Liver (tissue), 9 donors: ENCODE measurements around the gene MAT2B. TPM values are rescaled to one million over a fixed set of nuclear protein-coding genes. Genes with fewer than 3 reads are reported as not detected.
A peak's percentile ranks its signal among the peaks of the same experiment; 100 is the strongest.

ENCODE experiments used
- DNase-seq: peaks from one replicate; pipeline ENCODE4 v3.0.0-alpha.2; 2017; ENCODE audit warnings: low spot score
- H3K27ac ChIP-seq, 2 donors: one replicate each; pipeline ENCODE4 v1.7.0; 2013; ENCODE audit warnings: inconsistent platforms in 2 of 2, low read length in 2 of 2, control low read depth in 1 of 2, low read depth in 1 of 2, mild to moderate bottlenecking in 1 of 2
- H3K27me3 ChIP-seq, 4 donors: one replicate each; pipeline versions ENCODE4 v1.6.1 to v1.7.0; 2013; ENCODE audit warnings: low read length in 3 of 4, inconsistent platforms in 1 of 4, mild to moderate bottlenecking in 1 of 4, moderate library complexity in 1 of 4; ENCODE audit not compliant: control insufficient read depth in 4 of 4, insufficient read depth in 4 of 4
- H3K36me3 ChIP-seq, 4 donors: one replicate each; pipeline versions ENCODE4 v1.6.1 to v1.7.0; 2013; ENCODE audit warnings: low read length in 3 of 4, mild to moderate bottlenecking in 3 of 4, low read depth in 1 of 4, moderate library complexity in 1 of 4; ENCODE audit not compliant: control insufficient read depth in 4 of 4, insufficient read depth in 3 of 4
- H3K4me1 ChIP-seq, 4 donors: one replicate each; pipeline versions ENCODE4 v1.6.1 to v1.7.0; 2013; ENCODE audit warnings: low read length in 3 of 4, mild to moderate bottlenecking in 3 of 4, moderate library complexity in 1 of 4; ENCODE audit not compliant: control insufficient read depth in 4 of 4, insufficient read depth in 4 of 4
- H3K4me3 ChIP-seq, 3 donors: one replicate each; pipeline versions ENCODE4 v1.6.1 to v1.7.0; 2013; ENCODE audit warnings: low read length in 3 of 3, control low read depth in 1 of 3, low read depth in 1 of 3, mild to moderate bottlenecking in 1 of 3
- H3K9ac ChIP-seq, 2 donors: one replicate each; pipeline ENCODE4 v1.7.0; 2013; ENCODE audit warnings: low read length in 2 of 2, mild to moderate bottlenecking in 2 of 2, moderate library complexity in 2 of 2, control low read depth in 1 of 2, low read depth in 1 of 2
- H3K9me3 ChIP-seq, 4 donors: one replicate each; pipeline versions ENCODE4 v1.6.1 to v1.7.0; 2013; ENCODE audit warnings: low read length in 3 of 4; ENCODE audit not compliant: control insufficient read depth in 4 of 4
- EGR1 ChIP-seq, 2 donors: IDR thresholded peaks; 2 replicates each; pipeline ENCODE4 v1.6.1; 2016 to 2018; ENCODE audit warnings: antibody characterized with exemption in 2 of 2, low read depth in 2 of 2
- FOXA1 ChIP-seq: IDR thresholded peaks from 2 replicates; pipeline ENCODE4 v1.6.1; 2016; ENCODE audit warnings: antibody characterized with exemption
- FOXA2 ChIP-seq: IDR thresholded peaks from 2 replicates; pipeline ENCODE4 v1.6.1; 2016; ENCODE audit warnings: antibody characterized with exemption
- GABPA ChIP-seq, 2 donors: IDR thresholded peaks in 1 of 2; conservative IDR thresholded peaks in 1 of 2; 2 replicates each; pipeline ENCODE4 v1.6.1; 2016; ENCODE audit warnings: antibody characterized with exemption in 2 of 2, mild to moderate bottlenecking in 1 of 2, moderate library complexity in 1 of 2
- HNF4A ChIP-seq, 2 donors: conservative IDR thresholded peaks; 2 replicates each; pipeline ENCODE4 v1.6.1; 2016; ENCODE audit warnings: antibody characterized with exemption in 2 of 2, mild to moderate bottlenecking in 2 of 2
- NR2F2 ChIP-seq: IDR thresholded peaks from 2 replicates; pipeline ENCODE4 v1.6.1; 2016; ENCODE audit warnings: antibody characterized with exemption
- RAD21 ChIP-seq, 2 donors: IDR thresholded peaks; 2 replicates each; pipeline ENCODE4 v1.6.1; 2016; ENCODE audit warnings: antibody characterized with exemption in 2 of 2, mild to moderate bottlenecking in 2 of 2
- SP1 ChIP-seq: IDR thresholded peaks from 2 replicates; pipeline ENCODE4 v1.6.1; 2018; ENCODE audit warnings: antibody characterized with exemption, mild to moderate bottlenecking
- TAF1 ChIP-seq: conservative IDR thresholded peaks from 2 replicates; pipeline ENCODE4 v1.6.1; 2016; ENCODE audit warnings: antibody characterized with exemption, mild to moderate bottlenecking
- YY1 ChIP-seq: IDR thresholded peaks from 2 replicates; pipeline ENCODE4 v1.6.1; 2016; ENCODE audit warnings: antibody characterized with exemption, mild to moderate bottlenecking
- WGBS: extraction: QIAGEN DNeasy Blood & Tissue Kit; methylation state at CpG from one replicate; pipeline ENCODE4 v1.1.7; 2013; 5-methylcytosine and 5-hydroxymethylcytosine counted together
- polyA plus RNA-seq, 2 donors: library from polyadenylated mRNA; stranded (reverse) in 1 of 2; unstranded in 1 of 2; fragments of 200-250 nt in 1 of 2; fragments of >200 nt in 1 of 2; fragmentation: Nextera tagmentation in 1 of 2; extraction: Ambion mirVana in 1 of 2; gene quantifications; one replicate each; pipeline versions ENCODE4 v1.2.1 to v1.2.3, GENCODE V29; 2013 to 2015
- total RNA-seq, 2 donors: library from RNA; depleted of rRNA; stranded (reverse); fragments of >200 nt; gene quantifications; one replicate each; pipeline ENCODE4 v1.2.3, GENCODE V29; 2014
- TF ChIP-seq, protein P1 (sequence below): IDR thresholded peaks from 2 replicates; pipeline ENCODE4 v1.6.1; 2016; ENCODE audit warnings: antibody characterized with exemption
- TF ChIP-seq, protein P2 (sequence below): fragments of 150-350 bp; IDR thresholded peaks from 2 replicates; pipeline ENCODE4 v1.5.1; 2017; ENCODE audit warnings: improper control_type of control experiment, low read depth, low read length; ENCODE audit not compliant: missing input control
- TF ChIP-seq, protein P3 (sequence below): IDR thresholded peaks from 2 replicates; pipeline ENCODE4 v1.6.1; 2016; ENCODE audit warnings: antibody characterized with exemption
- TF ChIP-seq, protein P4 (sequence below): IDR thresholded peaks from 2 replicates; pipeline ENCODE4 v1.6.1; 2016; ENCODE audit warnings: antibody characterized with exemption, mild to moderate bottlenecking
- donor health status: healthy.
- donor health status: healthy.
- donor health status: healthy.
- donor health status: healthy.
- donor health status: healthy.

Gene MAT2B
- total and polyA plus RNA-seq, 4 donors: 21.3 to 41.3 (median 25.0) TPM

DNA sequence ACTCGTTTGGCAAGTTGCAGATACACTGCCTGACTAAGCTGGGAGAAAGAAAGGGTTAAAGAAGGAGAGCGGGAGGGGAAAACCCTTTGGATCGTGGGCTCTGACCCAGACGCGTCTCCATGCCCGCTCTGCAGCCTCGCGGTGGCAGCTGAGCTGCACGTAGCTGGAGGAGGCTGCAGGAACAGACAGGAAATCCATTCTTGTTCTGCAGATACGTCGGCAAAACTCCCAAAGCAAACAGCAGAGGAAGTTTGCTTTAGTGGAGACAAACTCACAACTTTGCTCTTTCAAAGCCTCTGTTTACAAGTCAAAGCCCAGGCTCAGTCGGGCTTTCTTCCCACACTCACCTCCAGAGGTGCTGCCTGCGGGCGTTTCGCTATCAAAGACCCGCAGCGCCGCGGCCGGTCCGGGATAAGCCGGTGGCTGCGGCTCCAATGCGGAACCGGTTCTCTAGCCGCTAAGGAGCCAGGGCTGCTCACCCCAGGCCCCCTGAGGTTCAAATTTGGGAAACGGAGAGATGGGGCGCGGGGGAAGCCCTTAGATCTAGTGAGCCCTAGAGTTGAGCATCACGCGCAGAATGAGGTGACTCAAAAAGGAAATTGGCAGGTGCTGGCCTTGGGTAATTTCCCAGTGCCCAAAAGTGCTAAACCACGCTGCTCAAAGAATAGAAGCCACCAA is 60.7 kb downstream of the MAT2B start:
- Histone ChIP-seq H3K4me1 (peaks cover 2 to 12% (median 11%) of the 10 kb centered on the region in 4 donors), H3K9ac (peak overlapping the region in 1 of 2 donors; percentile 21), H3K9me3 (no peaks in the 10 kb centered on the region), H3K36me3 (no peaks in the 10 kb centered on the region), H3K27ac (no peak overlapping the region), H3K4me3 (peak overlapping the region in 2 of 3 donors; percentile 35 to 36), H3K27me3 (peaks cover 0 to 23% (median 4%) of the 10 kb centered on the region in 4 donors)
- DNase-seq: no peak
- peak in 1 of 2 donors; percentile 8 for TF ChIP-seq RAD21 (IDR thresholded peaks at IDR 0.05)
- TF ChIP-seq, protein P1, sequence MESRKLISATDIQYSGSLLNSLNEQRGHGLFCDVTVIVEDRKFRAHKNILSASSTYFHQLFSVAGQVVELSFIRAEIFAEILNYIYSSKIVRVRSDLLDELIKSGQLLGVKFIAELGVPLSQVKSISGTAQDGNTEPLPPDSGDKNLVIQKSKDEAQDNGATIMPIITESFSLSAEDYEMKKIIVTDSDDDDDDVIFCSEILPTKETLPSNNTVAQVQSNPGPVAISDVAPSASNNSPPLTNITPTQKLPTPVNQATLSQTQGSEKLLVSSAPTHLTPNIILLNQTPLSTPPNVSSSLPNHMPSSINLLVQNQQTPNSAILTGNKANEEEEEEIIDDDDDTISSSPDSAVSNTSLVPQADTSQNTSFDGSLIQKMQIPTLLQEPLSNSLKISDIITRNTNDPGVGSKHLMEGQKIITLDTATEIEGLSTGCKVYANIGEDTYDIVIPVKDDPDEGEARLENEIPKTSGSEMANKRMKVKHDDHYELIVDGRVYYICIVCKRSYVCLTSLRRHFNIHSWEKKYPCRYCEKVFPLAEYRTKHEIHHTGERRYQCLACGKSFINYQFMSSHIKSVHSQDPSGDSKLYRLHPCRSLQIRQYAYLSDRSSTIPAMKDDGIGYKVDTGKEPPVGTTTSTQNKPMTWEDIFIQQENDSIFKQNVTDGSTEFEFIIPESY: no peak
- WGBS: 3% methylated on average over 32 of the region's 32 CpGs

DNA sequence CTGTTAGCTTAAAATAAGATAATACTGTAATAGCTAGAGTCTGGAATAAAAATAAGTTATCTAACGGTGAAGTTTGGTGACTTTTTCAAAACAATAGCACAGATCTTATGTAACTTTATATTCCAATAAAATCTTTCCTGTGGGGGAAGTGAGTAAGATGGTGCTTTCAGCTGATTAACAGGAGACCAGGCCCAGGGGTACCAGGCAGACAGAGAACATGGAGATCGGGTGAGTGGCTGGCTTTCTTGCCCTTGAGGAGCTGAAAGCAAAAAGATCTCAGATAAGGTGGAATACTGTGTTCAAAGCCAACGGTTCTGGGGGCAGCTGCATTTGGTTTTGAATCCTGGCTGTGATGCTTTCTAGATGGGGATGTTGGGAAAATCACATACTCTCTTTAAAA is 61.3 kb downstream of the MAT2B start:
- Histone ChIP-seq H3K4me3 (no peak overlapping the region), H3K36me3 (no peaks in the 10 kb centered on the region), H3K9ac (no peak overlapping the region), H3K27ac (no peak overlapping the region), H3K27me3 (peaks cover 0 to 23% (median 4%) of the 10 kb centered on the region in 4 donors), H3K4me1 (peaks cover 2 to 12% (median 11%) of the 10 kb centered on the region in 4 donors), H3K9me3 (no peaks in the 10 kb centered on the region)
- DNase-seq: no peak
- TF ChIP-seq, protein P2, sequence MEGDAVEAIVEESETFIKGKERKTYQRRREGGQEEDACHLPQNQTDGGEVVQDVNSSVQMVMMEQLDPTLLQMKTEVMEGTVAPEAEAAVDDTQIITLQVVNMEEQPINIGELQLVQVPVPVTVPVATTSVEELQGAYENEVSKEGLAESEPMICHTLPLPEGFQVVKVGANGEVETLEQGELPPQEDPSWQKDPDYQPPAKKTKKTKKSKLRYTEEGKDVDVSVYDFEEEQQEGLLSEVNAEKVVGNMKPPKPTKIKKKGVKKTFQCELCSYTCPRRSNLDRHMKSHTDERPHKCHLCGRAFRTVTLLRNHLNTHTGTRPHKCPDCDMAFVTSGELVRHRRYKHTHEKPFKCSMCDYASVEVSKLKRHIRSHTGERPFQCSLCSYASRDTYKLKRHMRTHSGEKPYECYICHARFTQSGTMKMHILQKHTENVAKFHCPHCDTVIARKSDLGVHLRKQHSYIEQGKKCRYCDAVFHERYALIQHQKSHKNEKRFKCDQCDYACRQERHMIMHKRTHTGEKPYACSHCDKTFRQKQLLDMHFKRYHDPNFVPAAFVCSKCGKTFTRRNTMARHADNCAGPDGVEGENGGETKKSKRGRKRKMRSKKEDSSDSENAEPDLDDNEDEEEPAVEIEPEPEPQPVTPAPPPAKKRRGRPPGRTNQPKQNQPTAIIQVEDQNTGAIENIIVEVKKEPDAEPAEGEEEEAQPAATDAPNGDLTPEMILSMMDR: no peak
- TF ChIP-seq, protein P3, sequence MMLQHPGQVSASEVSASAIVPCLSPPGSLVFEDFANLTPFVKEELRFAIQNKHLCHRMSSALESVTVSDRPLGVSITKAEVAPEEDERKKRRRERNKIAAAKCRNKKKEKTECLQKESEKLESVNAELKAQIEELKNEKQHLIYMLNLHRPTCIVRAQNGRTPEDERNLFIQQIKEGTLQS: no peak
- TF ChIP-seq EGR1 (IDR thresholded peaks at IDR 0.05; ENCODE audit: low read depth in 2 of 2): no peak
- 25% methylated on average over 3 of the region's 3 CpGs for WGBS

DNA sequence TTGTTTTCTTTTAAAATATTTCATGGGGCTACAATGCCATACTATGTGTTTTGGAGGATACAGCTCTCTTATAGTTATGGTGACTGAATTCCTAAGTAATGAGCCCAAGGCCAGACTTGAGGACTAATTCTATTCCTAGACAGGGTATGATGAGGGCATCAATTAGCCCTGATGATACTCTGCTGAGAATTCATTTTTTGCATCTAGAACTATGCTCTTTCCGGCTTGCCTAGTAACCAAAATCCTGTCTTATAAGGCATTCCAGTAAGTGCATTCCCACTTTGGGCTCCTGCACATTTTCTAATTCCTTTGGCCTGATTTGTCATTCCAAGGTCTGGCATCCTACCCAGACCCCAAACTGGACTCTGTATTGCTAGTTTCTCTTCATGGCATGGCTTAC is 62.4 kb downstream of the MAT2B start:
- Histone ChIP-seq H3K27me3 (peaks cover 0 to 23% (median 4%) of the 10 kb centered on the region in 4 donors), H3K9me3 (no peaks in the 10 kb centered on the region), H3K9ac (no peak overlapping the region), H3K4me3 (no peak overlapping the region), H3K4me1 (peaks cover 2 to 12% (median 11%) of the 10 kb centered on the region in 4 donors), H3K27ac (no peak overlapping the region), H3K36me3 (no peaks in the 10 kb centered on the region)
- no peak for DNase-seq
- 63% methylated on average over 1 of the region's 1 CpG for WGBS
- no peak for TF ChIP-seq YY1
- no peak for TF ChIP-seq NR2F2
- TF ChIP-seq, protein P4, sequence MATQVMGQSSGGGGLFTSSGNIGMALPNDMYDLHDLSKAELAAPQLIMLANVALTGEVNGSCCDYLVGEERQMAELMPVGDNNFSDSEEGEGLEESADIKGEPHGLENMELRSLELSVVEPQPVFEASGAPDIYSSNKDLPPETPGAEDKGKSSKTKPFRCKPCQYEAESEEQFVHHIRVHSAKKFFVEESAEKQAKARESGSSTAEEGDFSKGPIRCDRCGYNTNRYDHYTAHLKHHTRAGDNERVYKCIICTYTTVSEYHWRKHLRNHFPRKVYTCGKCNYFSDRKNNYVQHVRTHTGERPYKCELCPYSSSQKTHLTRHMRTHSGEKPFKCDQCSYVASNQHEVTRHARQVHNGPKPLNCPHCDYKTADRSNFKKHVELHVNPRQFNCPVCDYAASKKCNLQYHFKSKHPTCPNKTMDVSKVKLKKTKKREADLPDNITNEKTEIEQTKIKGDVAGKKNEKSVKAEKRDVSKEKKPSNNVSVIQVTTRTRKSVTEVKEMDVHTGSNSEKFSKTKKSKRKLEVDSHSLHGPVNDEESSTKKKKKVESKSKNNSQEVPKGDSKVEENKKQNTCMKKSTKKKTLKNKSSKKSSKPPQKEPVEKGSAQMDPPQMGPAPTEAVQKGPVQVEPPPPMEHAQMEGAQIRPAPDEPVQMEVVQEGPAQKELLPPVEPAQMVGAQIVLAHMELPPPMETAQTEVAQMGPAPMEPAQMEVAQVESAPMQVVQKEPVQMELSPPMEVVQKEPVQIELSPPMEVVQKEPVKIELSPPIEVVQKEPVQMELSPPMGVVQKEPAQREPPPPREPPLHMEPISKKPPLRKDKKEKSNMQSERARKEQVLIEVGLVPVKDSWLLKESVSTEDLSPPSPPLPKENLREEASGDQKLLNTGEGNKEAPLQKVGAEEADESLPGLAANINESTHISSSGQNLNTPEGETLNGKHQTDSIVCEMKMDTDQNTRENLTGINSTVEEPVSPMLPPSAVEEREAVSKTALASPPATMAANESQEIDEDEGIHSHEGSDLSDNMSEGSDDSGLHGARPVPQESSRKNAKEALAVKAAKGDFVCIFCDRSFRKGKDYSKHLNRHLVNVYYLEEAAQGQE: no peak
- no peak for TF ChIP-seq HNF4A (conservative IDR thresholded peaks at IDR 0.05)
- TF ChIP-seq, protein P1: no peak
- no peak for TF ChIP-seq SP1
- TF ChIP-seq TAF1: no peak
- no peak for TF ChIP-seq GABPA (IDR thresholded peaks at IDR 0.05 in 1 of 2, conservative IDR thresholded peaks at IDR 0.05 in 1 of 2)
- TF ChIP-seq, protein P2: no peak
- TF ChIP-seq FOXA1: no peak
- TF ChIP-seq FOXA2: no peak
